GM18873 (cell line): ENCODE measurements around the gene TOR3A.

Experiments used
- ATAC-seq: cut with Tn5 transposase; IDR thresholded peaks from one replicate; pipeline ENCODE4 v1.9.1; 2021; ENCODE audit warnings: mild to moderate bottlenecking, moderate library complexity, moderate number of reproducible peaks; ENCODE audit not compliant: unreplicated experiment, low FRiP score

TOR3A gene

DNA sequence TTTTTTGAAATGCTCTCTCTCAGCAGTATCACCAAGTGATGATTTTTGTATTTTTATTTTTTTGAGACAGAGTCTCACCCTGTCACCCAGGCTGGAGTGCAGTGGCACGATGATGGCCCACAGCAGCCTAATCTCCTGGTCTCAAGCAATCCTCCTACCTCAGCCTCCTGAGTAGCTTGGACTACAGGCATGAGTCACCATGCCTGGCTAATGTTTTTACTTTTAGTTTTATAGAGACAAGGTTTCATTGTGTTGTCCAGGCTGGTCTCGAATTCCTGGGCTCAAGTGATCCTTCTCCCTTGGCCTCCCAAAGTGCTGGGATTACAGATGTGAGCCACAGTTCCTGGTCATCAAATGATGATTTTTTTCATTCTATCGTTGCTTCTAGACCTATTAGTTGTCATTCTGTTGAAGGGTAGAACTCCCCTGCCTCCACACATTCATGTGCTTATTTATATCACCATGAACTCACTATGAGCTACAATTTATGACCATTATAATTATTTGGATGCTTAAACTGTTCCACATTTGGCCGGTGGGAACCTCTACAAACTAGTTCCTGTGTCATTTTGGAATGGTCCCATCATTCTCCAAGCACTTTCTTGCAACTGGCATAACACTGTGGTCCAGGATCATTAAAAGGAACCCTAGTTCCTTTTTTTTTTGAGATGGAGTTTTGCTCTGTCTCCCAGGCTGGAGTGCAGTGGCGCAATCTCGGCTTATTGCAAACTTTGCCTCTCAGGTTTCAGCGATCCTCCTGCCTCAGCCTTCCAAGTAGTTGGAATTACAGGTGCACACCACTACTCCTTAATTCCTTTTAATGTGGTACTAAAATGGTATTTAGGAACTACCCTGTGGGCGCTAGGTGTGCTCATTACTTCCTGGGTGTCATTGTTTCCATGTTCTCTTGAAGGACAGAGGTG is 20.2 kb upstream of the TOR3A start:
- ATAC-seq: no peak

DNA sequence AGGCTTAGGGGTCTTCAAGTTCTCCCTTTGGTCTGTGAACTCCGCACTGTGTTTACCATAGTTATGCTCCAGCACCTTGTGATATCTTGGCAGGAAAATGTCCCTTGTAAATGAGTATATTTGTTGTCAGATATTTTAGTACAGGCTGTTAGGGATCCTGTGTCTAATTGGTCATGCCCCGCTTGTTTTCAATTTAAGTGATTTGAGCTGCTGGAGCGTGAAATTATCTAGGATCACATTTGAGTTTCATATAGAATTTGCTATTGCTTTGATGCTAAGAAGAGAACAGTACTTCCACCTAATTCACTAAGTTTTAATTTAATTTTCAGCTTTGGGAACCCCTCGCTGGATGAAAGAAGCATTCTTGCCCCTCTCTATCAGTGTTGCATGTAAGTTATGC is 15.4 kb upstream of the TOR3A start:
- no peak for ATAC-seq

GRCh38 chr1:179077396-179077795 is 4.5 kb upstream of the TOR3A start:
- no peak for ATAC-seq

DNA sequence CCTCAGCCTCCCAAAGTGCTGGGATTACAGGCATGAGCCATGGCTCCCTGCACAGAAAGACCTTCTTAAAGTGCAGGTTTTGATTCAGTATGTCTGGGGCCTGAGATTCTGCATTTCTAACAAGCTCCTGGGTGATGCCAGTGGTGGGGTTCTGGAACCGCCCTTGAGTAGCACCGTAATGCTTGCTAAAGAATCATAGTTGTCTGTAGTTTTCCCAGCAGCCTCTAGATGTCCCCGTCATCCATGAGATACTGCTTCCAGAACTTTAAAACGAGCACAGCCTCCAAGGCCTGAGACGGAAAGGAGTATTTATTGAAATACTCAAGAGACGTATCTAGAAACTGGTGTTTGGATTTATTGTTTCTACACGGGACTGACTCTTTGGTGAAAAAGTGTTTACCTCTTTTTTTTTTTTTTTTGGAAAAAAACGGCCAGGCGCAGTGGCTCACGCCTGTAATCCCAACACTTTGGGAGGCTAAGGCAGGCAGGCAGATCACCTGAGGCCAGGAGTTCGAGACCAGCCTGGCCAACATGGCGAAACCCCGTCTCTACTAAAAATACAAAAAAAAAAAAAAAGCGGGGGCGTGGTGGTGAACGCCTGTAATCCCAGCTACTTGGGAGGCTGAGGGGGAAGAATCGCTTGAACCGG is 2.6 kb upstream of the TOR3A start:
- no peak for ATAC-seq

DNA sequence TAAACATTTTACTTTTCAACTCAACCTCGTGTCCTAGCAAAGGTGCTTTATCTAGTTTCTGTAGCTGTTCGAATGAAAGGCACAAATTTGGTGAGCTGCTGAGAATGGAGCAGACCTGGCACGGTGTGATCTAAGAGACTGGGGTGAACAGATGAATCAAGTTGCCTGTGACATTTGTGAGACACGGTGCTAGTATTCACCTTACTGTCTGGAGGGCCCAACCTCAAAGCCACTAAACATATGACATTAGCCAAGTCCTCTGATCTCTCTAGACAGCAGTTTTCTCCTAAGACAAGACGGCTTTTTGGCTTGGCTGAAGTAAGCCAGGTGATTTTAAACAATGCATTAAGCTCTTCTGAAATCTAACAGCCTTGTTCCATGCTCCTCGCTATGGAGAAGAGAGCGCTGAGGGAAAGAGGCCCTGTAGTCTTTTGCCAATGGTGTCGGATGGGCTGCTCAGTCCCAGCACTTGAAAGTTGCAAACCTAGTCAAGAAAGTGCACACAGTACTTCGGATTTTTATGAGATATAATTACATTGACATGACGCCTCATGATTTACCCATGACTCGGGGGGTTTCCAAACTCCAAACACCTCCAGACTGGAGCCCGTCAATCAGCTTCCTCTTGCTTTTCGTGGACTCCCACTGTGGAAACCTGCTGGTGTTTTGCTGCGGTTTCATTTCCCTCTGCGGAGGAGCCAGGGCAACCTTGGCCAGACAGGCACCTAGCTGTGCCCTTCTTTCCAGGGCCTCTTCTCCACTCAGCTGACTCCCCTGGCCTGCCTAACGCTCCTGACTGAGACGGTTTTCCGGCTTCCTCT is 794 bp upstream of the TOR3A start:
- no peak for ATAC-seq

GRCh38 chr1:179082333-179082998 is 596 bp downstream of the TOR3A start:
- ATAC-seq: peak; percentile 3

DNA sequence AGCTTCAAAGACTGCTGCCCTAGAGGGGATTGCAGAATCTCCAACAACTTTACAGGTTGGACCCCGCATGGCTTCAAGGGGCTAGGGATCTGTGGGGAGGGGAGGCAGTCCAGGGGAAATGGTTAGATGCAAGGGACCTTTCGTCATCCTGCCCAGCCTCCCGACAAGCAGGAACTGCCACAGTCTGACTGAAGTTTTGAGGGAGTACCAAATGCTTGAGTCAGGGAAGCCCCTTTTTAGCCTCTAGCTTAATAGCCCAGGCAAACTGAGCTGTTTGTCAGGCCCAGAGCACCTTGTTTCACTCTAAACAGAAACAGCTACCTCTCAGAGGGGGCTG is 1.1 kb downstream of the TOR3A start:
- no peak for ATAC-seq

DNA sequence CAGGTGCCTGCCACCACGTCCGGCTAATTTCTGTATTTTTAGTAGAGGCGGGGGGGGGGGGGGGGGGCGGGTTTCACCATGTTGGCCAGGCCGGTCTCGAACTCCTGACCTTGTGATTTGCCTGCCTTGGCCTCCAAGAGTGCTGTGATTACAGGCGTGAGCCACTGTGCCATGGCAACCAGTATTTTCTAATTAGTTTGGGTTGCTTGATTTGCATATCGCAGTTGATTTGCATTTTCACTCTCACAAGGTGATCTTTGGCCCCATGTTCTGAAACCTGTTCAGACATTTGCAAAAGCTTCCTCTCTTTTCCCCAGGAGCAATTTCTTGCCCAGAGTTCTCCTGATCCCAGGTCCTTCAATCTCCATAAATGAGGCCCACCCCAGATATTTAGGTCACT is 1.7 kb downstream of the TOR3A start:
- no peak for ATAC-seq

- no peak for ATAC-seq
These were observed 5.8 kb downstream of the TOR3A start for GRCh38 chr1:179087665-179088064.

DNA sequence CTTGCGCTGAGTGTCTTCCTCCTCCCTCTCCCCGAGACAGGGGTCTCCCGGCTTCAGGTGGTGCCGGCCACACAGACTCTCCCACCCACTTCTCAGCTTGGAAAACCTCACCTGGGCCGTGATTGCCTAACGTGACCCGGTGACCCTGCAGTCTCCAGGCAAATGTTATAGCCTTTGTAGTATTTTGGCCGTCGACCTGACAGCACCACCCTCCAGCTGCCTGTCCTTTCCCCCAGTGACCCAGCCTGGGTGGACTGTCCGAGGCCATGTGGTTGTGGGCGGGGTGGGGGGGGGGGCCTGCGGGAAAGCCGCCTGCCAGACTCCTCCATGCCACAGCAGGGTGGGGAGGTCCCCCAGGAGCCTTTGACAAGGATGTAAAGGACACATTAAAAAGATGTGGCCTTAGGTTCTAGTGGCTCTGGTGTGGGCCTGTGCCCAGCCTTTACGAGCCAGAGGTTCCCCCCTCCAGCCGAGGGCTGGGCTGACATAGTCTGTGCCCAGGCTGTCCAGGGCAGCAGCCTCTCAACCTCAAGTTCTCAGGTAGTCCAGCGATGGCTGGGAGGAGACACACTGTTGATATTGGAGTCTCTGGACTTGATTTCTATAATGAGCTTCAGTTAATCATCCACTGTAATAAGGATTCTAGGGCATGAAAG is 8.1 kb downstream of the TOR3A start:
- ATAC-seq: no peak

DNA sequence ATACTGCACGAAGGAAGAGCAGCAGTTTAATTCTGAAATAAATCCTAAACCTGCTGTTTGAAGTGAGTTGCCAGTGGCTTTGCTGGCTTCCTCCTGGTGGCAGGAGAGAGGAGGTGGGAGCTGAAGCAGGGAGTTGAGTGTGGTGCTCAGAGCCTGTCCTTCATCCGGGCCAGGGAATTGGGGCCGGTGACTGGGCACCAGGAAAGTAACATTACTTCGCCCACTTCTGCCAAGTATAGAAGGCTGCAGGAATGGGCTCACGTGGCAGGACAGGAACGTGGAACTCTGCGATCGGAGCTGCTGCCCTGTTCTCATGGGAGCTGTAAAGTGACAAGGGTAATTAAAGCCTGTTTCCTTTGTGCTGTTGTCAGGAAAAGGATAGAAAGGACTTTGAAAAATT is 8.7 kb downstream of the TOR3A start:
- ATAC-seq: no peak

- ATAC-seq: no peak
These were observed 9.1 kb downstream of the TOR3A start for GRCh38 chr1:179090923-179091322.

DNA sequence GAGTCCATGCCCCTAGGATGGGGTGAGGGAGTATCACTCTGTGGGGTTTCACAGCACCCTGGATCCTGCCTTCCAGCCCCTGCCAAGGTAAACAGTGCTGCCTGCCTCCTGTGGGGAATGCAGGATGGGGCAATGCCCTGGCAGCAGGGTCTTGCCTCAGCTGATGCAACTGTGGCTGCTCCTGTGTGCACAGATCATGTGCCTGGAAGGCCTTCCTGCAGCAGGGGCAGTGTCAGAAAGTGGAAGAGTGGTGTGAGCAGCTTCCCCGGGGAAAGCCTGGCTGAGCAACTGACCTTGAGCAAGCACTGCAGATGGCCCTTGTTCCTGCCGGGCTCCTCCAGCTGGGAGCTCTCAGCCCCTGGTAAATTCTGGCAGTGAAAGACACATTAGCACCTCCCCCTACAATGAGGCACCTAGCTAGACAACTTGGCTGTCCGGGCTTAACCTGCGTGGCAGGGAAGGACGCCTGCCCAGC is 9.9 kb downstream of the TOR3A start:
- no peak for ATAC-seq

- no peak for ATAC-seq
These were observed 11.1 kb downstream of the TOR3A start for GRCh38 chr1:179092896-179093461.

GRCh38 chr1:179094818-179095217 is 12.9 kb downstream of the TOR3A start:
- no peak for ATAC-seq

- ATAC-seq: no peak
These were observed 13.5 kb downstream of the TOR3A start for GRCh38 chr1:179095377-179095776.

- ATAC-seq: no peak
These were observed 14.1 kb downstream of the TOR3A start for GRCh38 chr1:179095924-179096323.

- no peak for ATAC-seq
These were observed 18.0 kb downstream of the TOR3A start for GRCh38 chr1:179099891-179100290.

- no peak for ATAC-seq
These were observed 19.7 kb downstream of the TOR3A start for GRCh38 chr1:179101566-179101965.

DNA sequence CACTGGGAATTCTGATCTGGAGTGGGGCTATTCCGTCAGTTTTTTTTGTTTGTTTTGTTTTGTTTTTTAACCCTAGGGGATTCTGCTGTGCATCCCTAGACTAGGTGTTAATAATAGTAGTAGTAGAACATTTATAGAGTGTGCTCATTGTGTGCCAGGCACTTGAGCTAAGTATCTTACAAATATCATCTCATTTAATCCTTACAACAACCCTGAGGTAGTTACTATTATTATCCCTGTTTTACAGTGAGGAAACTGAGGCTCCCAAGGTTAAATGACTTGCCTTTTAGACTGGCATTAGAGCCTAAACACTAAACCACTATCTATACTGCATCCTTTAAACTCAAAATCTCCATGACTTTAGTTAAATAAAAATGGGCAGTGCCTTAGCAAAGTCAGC is 22.1 kb downstream of the TOR3A start:
- no peak for ATAC-seq
